PC-9 (cell line): Measurements from ENCODE around the gene OSMR. TPM values are rescaled to one million over a fixed set of nuclear protein-coding genes. Genes with fewer than 3 reads are reported as not detected.
A peak's percentile ranks its signal among the peaks of the same experiment; 100 is the strongest.

Experiments
- BruUV-seq: library from RNA; stranded (reverse); fragments of 400-500 nt; replicated peaks from 2 replicates; lab custom pipeline; 2021; lab: Mats Ljungman, UMichigan
- CTCF ChIA-PET: fragments of 300-600 bp; sonication (Branson Sonifier 250); formaldehyde crosslinking; loops from one replicate; lab custom pipeline; 2022; ENCODE audit warnings: antibody characterized with exemption; lab: Charles Lee
- POLR2A ChIA-PET: fragments of 300-600 bp; sonication (Branson Sonifier 250); formaldehyde crosslinking; loops from one replicate; lab custom pipeline; 2022; ENCODE audit warnings: antibody characterized with exemption; ENCODE audit not compliant: unreplicated experiment; lab: Charles Lee
- DNase-seq, 2 experiments: peaks; one replicate each; pipeline versions ENCODE4 v3.0.0 to v3.0.0-alpha.2; 2015 to 2022; ENCODE audit warnings: mixed read lengths in 1 of 2
- H2AFZ ChIP-seq: fragments of 200-600 bp; sonication (generic); 2 replicates; pipeline ENCODE4 v1.8.1; 2017; ENCODE audit warnings: antibody characterized with exemption
- H3F3A ChIP-seq: fragments of 200-600 bp; sonication (generic); 2 replicates; pipeline ENCODE4 v1.8.1; 2017; ENCODE audit warnings: antibody characterized with exemption, mild to moderate bottlenecking, low read depth; ENCODE audit not compliant: insufficient read depth
- H3K27ac ChIP-seq: fragments of 200-600 bp; sonication (generic); 2 replicates; pipeline ENCODE4 v1.6.1; 2016; ENCODE audit warnings: mixed run types
- H3K27me3 ChIP-seq: fragments of 200-600 bp; sonication (generic); 2 replicates; pipeline ENCODE4 v1.6.1; 2016; ENCODE audit warnings: low read depth, mixed run types; ENCODE audit not compliant: insufficient read depth
- H3K36me3 ChIP-seq: fragments of 200-600 bp; sonication (generic); 2 replicates; pipeline ENCODE4 v1.6.1; 2016; ENCODE audit warnings: low read depth, mixed run types
- H3K4me1 ChIP-seq: fragments of 200-600 bp; sonication (generic); replicated peaks from 2 replicates; pipeline ENCODE4 v1.6.1; 2016; ENCODE audit warnings: mixed run types; ENCODE audit not compliant: insufficient read depth
- H3K4me2 ChIP-seq: fragments of 200-600 bp; sonication (generic); 2 replicates; pipeline ENCODE4 v1.6.1; 2017; ENCODE audit warnings: mixed run types
- H3K4me3 ChIP-seq: fragments of 200-600 bp; sonication (generic); 2 replicates; pipeline ENCODE4 v1.6.1; 2016; ENCODE audit warnings: mixed run types
- H3K79me2 ChIP-seq: fragments of 200-600 bp; sonication (generic); 2 replicates; pipeline ENCODE4 v1.6.1; 2017; ENCODE audit warnings: low read depth, mixed run types
- H3K9me2 ChIP-seq: fragments of 200-600 bp; sonication (generic); 2 replicates; pipeline ENCODE4 v1.8.1; 2017; ENCODE audit warnings: mild to moderate bottlenecking; ENCODE audit not compliant: insufficient read depth
- H3K9me3 ChIP-seq: fragments of 200-600 bp; sonication (generic); 2 replicates; pipeline ENCODE4 v1.8.1; 2016; ENCODE audit warnings: low read depth; ENCODE audit not compliant: insufficient read depth
- H4K20me1 ChIP-seq: fragments of 200-600 bp; sonication (generic); 2 replicates; pipeline ENCODE4 v1.8.1; 2017; ENCODE audit not compliant: insufficient read depth
- CTCF ChIP-seq: fragments of 200-600 bp; sonication (generic); conservative IDR thresholded peaks from 2 replicates; pipeline ENCODE4 v1.6.1; 2017; ENCODE audit warnings: mixed run types, antibody characterized with exemption, mild to moderate bottlenecking, moderate library complexity
- EZH2 ChIP-seq: fragments of 200-600 bp; sonication (generic); IDR thresholded peaks from 2 replicates; pipeline ENCODE4 v1.8.0; 2017; ENCODE audit warnings: antibody characterized with exemption, low read depth
- intact Hi-C: fragments of 100-400 bp; cut with micrococcal nuclease; formaldehyde crosslinking; loops from one replicate; pipeline ENCODE4 v1.10.0; 2022; ENCODE audit not compliant: unreplicated experiment
- total RNA-seq: library from RNA; stranded (reverse); gene quantifications from 2 replicates; pipeline ENCODE4 v1.2.3, GENCODE V29; 2021

Gene OSMR
- total RNA-seq, 1 experiment from 2014 or later = 65.4 TPM

- no TSS peak for BruUV-seq
- Histone ChIP-seq H3K9me3 (peaks cover 2% of the 10 kb centered on the region; the same call in 1 of the 2 replicates), H3K4me2 (no peak overlapping the region), H2AFZ (no peak overlapping the region), H4K20me1 (no peaks in the 10 kb centered on the region), H3K27me3 (no peaks in the 10 kb centered on the region), H3K27ac (no peak overlapping the region), H3K9me2 (no peaks in the 10 kb centered on the region), H3K4me3 (no peak overlapping the region), H3K36me3 (no peaks in the 10 kb centered on the region), H3K79me2 (no peaks in the 10 kb centered on the region), H3F3A (no peaks in the 10 kb centered on the region), H3K4me1 (no peaks in the 10 kb centered on the region; the same call in 1 of the 2 replicates)
- CTCF ChIA-PET = interaction anchor here (0.5 to 5.7 kb wide), 18 partner anchors 10 to 480 kb away, joined by 3 to 183 read pairs (median 4); no protein-coding TSS in a partner anchor
- DNase-seq = no peak
- POLR2A ChIA-PET = interaction anchor here (0.6 kb wide), 1 partner anchor 302 kb away, joined by 20 read pairs; no protein-coding TSS in a partner anchor
- intact Hi-C loops = loop anchor here (1.0 to 5.0 kb wide), 7 partner anchors 77 to 600 kb away; no protein-coding TSS in a partner anchor
- TF ChIP-seq EZH2 = no peak
- TF ChIP-seq CTCF = no peak
Measured at GRCh38 chr5:38808666-38809343, 37.0 kb upstream of the OSMR start.

- no peak overlapping the region for H2AFZ ChIP-seq
- no peaks in the 10 kb centered on the region for H3K79me2 ChIP-seq
- peak in 1 of 2 experiments; percentile 88 for DNase-seq
- no peaks in the 10 kb centered on the region for H3K36me3 ChIP-seq
- peaks cover 2% of the 10 kb centered on the region; the same call in 1 of the 2 replicates for H3K9me3 ChIP-seq
- no peaks in the 10 kb centered on the region; the same call in 1 of the 2 replicates for H3K4me1 ChIP-seq
- ChIA-PET CTCF (interaction anchor here (0.5 to 5.7 kb wide), 37 partner anchors 9 to 1036 kb away, joined by 3 to 183 read pairs (median 4); no protein-coding TSS in a partner anchor), POLR2A (interaction anchor here (0.6 to 0.7 kb wide), 3 partner anchors 63 to 108 kb away, joined by 3 to 5 read pairs (median 4); no protein-coding TSS in a partner anchor)
- TF ChIP-seq EZH2 = no peak
- peak; percentile 95 for TF ChIP-seq CTCF
- intact Hi-C loops = loop anchor here (1.0 to 5.0 kb wide), 10 partner anchors 77 to 600 kb away; no protein-coding TSS in a partner anchor
- no peak overlapping the region for H3K4me3 ChIP-seq
- no peaks in the 10 kb centered on the region for H4K20me1 ChIP-seq
- no TSS peak for BruUV-seq
- no peaks in the 10 kb centered on the region for H3K9me2 ChIP-seq
- no peaks in the 10 kb centered on the region for H3F3A ChIP-seq
- no peaks in the 10 kb centered on the region for H3K27me3 ChIP-seq
- no peak overlapping the region for H3K4me2 ChIP-seq
- H3K27ac ChIP-seq = no peak overlapping the region
Measured at GRCh38 chr5:38809388-38810359, 36.1 kb upstream of the OSMR start.

GRCh38 chr5:38814879-38815278 is 30.9 kb upstream of the OSMR start:
- ChIA-PET POLR2A (interaction anchor here (0.5 to 0.7 kb wide), 3 partner anchors 41 to 320 kb away, joined by 3 to 5 read pairs (median 3); no protein-coding TSS in a partner anchor), CTCF (interaction anchor here (0.7 to 2.7 kb wide), 4 partner anchors 129 to 376 kb away, joined by 3 to 12 read pairs (median 4); no protein-coding TSS in a partner anchor)
- BruUV-seq = no TSS peak
- H3K4me2 ChIP-seq = no peak overlapping the region
- no peaks in the 10 kb centered on the region for H3K9me2 ChIP-seq
- H3K4me3 ChIP-seq = no peak overlapping the region
- TF ChIP-seq CTCF (no peak), EZH2 (no peak)
- no peaks in the 10 kb centered on the region for H4K20me1 ChIP-seq
- H2AFZ ChIP-seq = no peak overlapping the region
- no peaks in the 10 kb centered on the region for H3K36me3 ChIP-seq
- intact Hi-C loops = no loop called here
- no peak for DNase-seq
- no peaks in the 10 kb centered on the region for H3K27me3 ChIP-seq
- no peaks in the 10 kb centered on the region for H3K9me3 ChIP-seq
- H3F3A ChIP-seq = peaks cover 1% of the 10 kb centered on the region; the same call in 1 of the 2 replicates
- H3K79me2 ChIP-seq = no peaks in the 10 kb centered on the region
- no peaks in the 10 kb centered on the region for H3K4me1 ChIP-seq
- H3K27ac ChIP-seq = no peak overlapping the region
